Measurements from ENCODE around the gene ARCN1.

Gene ARCN1

DNA sequence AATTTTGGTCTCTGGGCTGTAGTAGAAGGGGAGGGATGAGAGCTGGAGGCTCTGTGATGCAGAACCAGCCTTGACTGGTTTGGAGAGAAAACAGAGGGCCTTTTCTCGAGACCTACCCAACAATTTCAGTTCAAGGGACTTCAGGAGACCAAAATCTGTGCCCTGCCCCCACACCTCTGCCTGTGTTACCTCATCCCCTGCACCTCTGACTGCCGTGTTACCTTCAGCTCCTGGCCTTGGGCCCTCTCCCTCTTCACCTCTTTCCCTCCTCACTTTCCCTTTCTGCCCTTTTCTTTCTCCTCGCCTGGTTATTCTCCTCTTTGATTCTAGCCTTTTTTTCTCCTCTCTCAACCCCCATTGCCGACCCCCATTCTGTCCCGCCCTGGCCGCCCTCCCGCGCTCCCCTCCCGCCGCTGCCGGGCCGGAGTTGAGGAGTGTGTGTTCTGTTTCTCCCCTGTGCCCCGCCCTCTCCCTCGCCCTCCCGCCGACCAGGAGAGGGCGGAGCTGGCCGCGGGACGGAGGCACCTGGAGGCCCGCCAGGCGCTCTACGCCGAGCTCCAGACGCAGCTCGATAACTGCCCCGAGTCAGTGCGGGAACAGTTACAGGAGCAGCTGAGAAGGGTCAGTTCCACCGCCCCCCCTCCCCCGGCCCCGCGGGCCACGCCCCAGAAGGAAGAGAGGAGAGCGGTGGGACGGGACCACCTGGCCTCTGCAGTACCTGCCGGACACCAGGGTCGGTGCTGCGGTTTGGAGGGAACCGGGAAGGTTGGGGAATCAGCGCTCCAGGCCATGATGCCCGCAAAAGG, 62.4 kb downstream of the ARCN1 start:
- Mint-ChIP-seq H3K27me3 (ENCODE audit: low read depth, poor library complexity) (peaks cover 2% of the 10 kb centered on the region), H3K4me3 (peak overlapping the region; percentile 78), H3K4me1 (peaks cover 31% of the 10 kb centered on the region), H3K36me3 (ENCODE audit: low read depth) (peaks cover 32% of the 10 kb centered on the region), H3K9me3 (no peaks in the 10 kb centered on the region), H3K27ac (no peak overlapping the region)
- DNase-seq, result peak; percentile 79
- TF ChIP-seq CTCF (IDR thresholded peaks at IDR 0.05), result peak; percentile 18

DNA sequence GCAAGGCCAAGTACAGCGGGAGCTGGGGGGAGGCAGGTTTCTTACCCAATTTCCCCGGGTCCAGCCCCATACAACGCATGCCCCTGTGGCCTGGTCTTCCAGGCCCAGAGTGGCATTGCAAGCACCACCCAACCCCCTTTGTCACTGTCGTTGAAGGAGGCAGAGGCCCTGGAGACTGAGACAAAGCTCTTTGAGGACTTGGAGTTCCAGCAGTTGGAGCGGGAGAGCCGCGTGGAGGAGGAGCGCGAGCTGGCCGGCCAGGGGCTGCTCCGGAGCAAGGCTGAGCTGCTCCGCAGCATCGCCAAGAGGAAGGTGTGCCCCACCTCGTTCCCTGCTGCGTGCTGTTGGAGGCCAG, 63.0 kb downstream of the ARCN1 start:
- Mint-ChIP-seq H3K4me1 (peaks cover 31% of the 10 kb centered on the region), H3K36me3 (ENCODE audit: low read depth) (peaks cover 32% of the 10 kb centered on the region), H3K27ac (no peak overlapping the region), H3K4me3 (peak overlapping the region; percentile 78), H3K27me3 (ENCODE audit: low read depth, poor library complexity) (peaks cover 2% of the 10 kb centered on the region), H3K9me3 (no peaks in the 10 kb centered on the region)
- no peak for TF ChIP-seq CTCF (IDR thresholded peaks at IDR 0.05)
- peak; percentile 41 for DNase-seq

- H3K4me1 Mint-ChIP-seq, result peaks cover 31% of the 10 kb centered on the region
- peak overlapping the region; percentile 78 for H3K4me3 Mint-ChIP-seq
- no peaks in the 10 kb centered on the region for H3K9me3 Mint-ChIP-seq
- H3K36me3 Mint-ChIP-seq (ENCODE audit: low read depth), result peaks cover 32% of the 10 kb centered on the region
- no peak for TF ChIP-seq CTCF (IDR thresholded peaks at IDR 0.05)
- no peak for DNase-seq
- H3K27ac Mint-ChIP-seq, result no peak overlapping the region
- H3K27me3 Mint-ChIP-seq (ENCODE audit: low read depth, poor library complexity), result peaks cover 5% of the 10 kb centered on the region
Measured at GRCh38 chr11:118635642-118636041, 63.4 kb downstream of the ARCN1 start.

GRCh38 chr11:118636569-118637290, 64.5 kb downstream of the ARCN1 start:
- peaks cover 4% of the 10 kb centered on the region for H3K27me3 Mint-ChIP-seq (ENCODE audit: low read depth, poor library complexity)
- no peaks in the 10 kb centered on the region for H3K9me3 Mint-ChIP-seq
- H3K27ac Mint-ChIP-seq, result no peak overlapping the region
- DNase-seq, result no peak
- peaks cover 28% of the 10 kb centered on the region for H3K36me3 Mint-ChIP-seq (ENCODE audit: low read depth)
- no peak for TF ChIP-seq CTCF (IDR thresholded peaks at IDR 0.05)
- H3K4me3 Mint-ChIP-seq, result no peak overlapping the region
- peaks cover 31% of the 10 kb centered on the region for H3K4me1 Mint-ChIP-seq

- Mint-ChIP-seq H3K9me3 (no peaks in the 10 kb centered on the region), H3K27me3 (ENCODE audit: low read depth, poor library complexity) (peaks cover 2% of the 10 kb centered on the region), H3K4me3 (no peak overlapping the region), H3K36me3 (ENCODE audit: low read depth) (peaks cover 16% of the 10 kb centered on the region), H3K4me1 (peaks cover 24% of the 10 kb centered on the region), H3K27ac (no peak overlapping the region)
- no peak for DNase-seq
- no peak for TF ChIP-seq CTCF (IDR thresholded peaks at IDR 0.05)
Measured at GRCh38 chr11:118638726-118639125, 66.5 kb downstream of the ARCN1 start.

Measured in nephron progenitor cell (in vitro differentiated cells).